HepG2 (cell line): ENCODE results near the gene SYVN1. TPM values are rescaled to one million over a fixed set of nuclear protein-coding genes. Genes with fewer than 3 reads are reported as not detected.
A peak's percentile ranks its signal among the peaks of the same experiment; 100 is the strongest.

Experiments
- CCDC6 ChIP-seq: sonication (generic); formaldehyde crosslinking; IDR thresholded peaks from 2 replicates; pipeline ENCODE4 v1.8.1; 2022; ENCODE audit warnings: mild to moderate bottlenecking, missing genetic modification reagents, moderate library complexity
- DR1 ChIP-seq: sonication (generic); formaldehyde crosslinking; IDR thresholded peaks from 2 replicates; pipeline ENCODE4 v1.8.0; 2021; ENCODE audit warnings: mild to moderate bottlenecking, missing genetic modification reagents, inconsistent platforms
- GTF3A ChIP-seq: sonication (generic); formaldehyde crosslinking; conservative IDR thresholded peaks from 2 replicates; pipeline ENCODE4 v1.4.0; 2020; ENCODE audit warnings: mild to moderate bottlenecking, missing genetic modification reagents
- KLF13 ChIP-seq: sonication (generic); formaldehyde crosslinking; IDR thresholded peaks from 2 replicates; pipeline ENCODE4 v1.4.0; 2020; ENCODE audit warnings: mild to moderate bottlenecking, missing genetic modification reagents
- NFE2L1 ChIP-seq: sonication (generic); formaldehyde crosslinking; IDR thresholded peaks from 2 replicates; pipeline ENCODE4 v1.4.0; 2020; ENCODE audit warnings: missing genetic modification reagents, mild to moderate bottlenecking, borderline replicate concordance
- NKX3-1 ChIP-seq: sonication (generic); formaldehyde crosslinking; IDR thresholded peaks from 2 replicates; pipeline ENCODE4 v1.5.0; 2020; ENCODE audit warnings: missing genetic modification reagents
- PRDM10 ChIP-seq: sonication (generic); formaldehyde crosslinking; IDR thresholded peaks from 2 replicates; pipeline ENCODE4 v1.4.0; 2020; ENCODE audit warnings: low read depth, missing genetic modification reagents
- RAD21 ChIP-seq: fragments of 450-650 bp; formaldehyde crosslinking; IDR thresholded peaks from 2 replicates; pipeline ENCODE4 v1.5.0; 2020; ENCODE audit warnings: mild to moderate bottlenecking
- SSRP1 ChIP-seq: IDR thresholded peaks from 2 replicates; pipeline ENCODE4 v1.6.1; 2016; ENCODE audit warnings: control low read depth
- TARDBP ChIP-seq: sonication (generic); formaldehyde crosslinking; IDR thresholded peaks from 2 replicates; pipeline ENCODE4 v1.8.0; 2022; ENCODE audit warnings: mild to moderate bottlenecking, missing genetic modification reagents
- TCF12 ChIP-seq, 2 experiments: fragments of 450-650 bp in 1 of 2; sonication (generic) in 1 of 2; formaldehyde crosslinking in 1 of 2; IDR thresholded peaks; 2 replicates each; pipeline versions ENCODE4 v1.6.1 to v1.8.0; 2017 to 2022; ENCODE audit warnings: antibody characterized with exemption in 1 of 2, mild to moderate bottlenecking in 1 of 2, missing genetic modification reagents in 1 of 2, moderate library complexity in 1 of 2
- TCF7L2 ChIP-seq: IDR thresholded peaks from 2 replicates; pipeline ENCODE4 v1.6.1; 2011; ENCODE audit warnings: mild to moderate bottlenecking, low read depth, low read length, moderate library complexity
- YEATS2 ChIP-seq: sonication (generic); formaldehyde crosslinking; IDR thresholded peaks from 2 replicates; pipeline ENCODE4 v1.4.0; 2020; ENCODE audit warnings: missing genetic modification reagents, borderline replicate concordance
- ZNF10 ChIP-seq: sonication (generic); formaldehyde crosslinking; IDR thresholded peaks from 2 replicates; pipeline ENCODE4 v1.4.0; 2020; ENCODE audit warnings: mild to moderate bottlenecking, low read depth, missing genetic modification reagents, borderline replicate concordance
- ZNF280B ChIP-seq: sonication (generic); formaldehyde crosslinking; IDR thresholded peaks from 2 replicates; pipeline ENCODE4 v1.5.0; 2020; ENCODE audit warnings: missing genetic modification reagents, mild to moderate bottlenecking, borderline replicate concordance
- ZNF724P ChIP-seq: sonication (generic); formaldehyde crosslinking; IDR thresholded peaks from 2 replicates; pipeline ENCODE4 v1.8.0; 2022; ENCODE audit warnings: missing genetic modification reagents, borderline replicate concordance
- ZNF766 ChIP-seq: sonication (generic); formaldehyde crosslinking; IDR thresholded peaks from 2 replicates; pipeline ENCODE4 v1.5.0; 2020; ENCODE audit warnings: missing genetic modification reagents, borderline replicate concordance
- ZNF850 ChIP-seq: sonication (generic); formaldehyde crosslinking; conservative IDR thresholded peaks from 2 replicates; pipeline ENCODE4 v1.9.0; 2021; ENCODE audit warnings: mild to moderate bottlenecking, missing genetic modification reagents
- ZNF878 ChIP-seq: sonication (generic); formaldehyde crosslinking; IDR thresholded peaks from 2 replicates; pipeline ENCODE4 v1.8.1; 2023; ENCODE audit warnings: mild to moderate bottlenecking, missing genetic modification reagents, moderate library complexity
- polyA plus RNA-seq, 8 experiments: library from polyadenylated mRNA; depleted of rRNA in 3 of 8; stranded (reverse) in 7 of 8; unstranded in 1 of 8; fragments of >200 nt; fragmentation: Illumina TruSeq in 4 of 8; extraction: Trizol in 4 of 8; gene quantifications; 2 replicates each; pipeline versions ENCODE4 v1.2.1 to v1.2.3, GENCODE V29; 2011 to 2016; ENCODE audit warnings: low read depth in 4 of 8, missing spikeins in 1 of 8, mixed read lengths in 1 of 8; ENCODE audit not compliant: insufficient read depth in 1 of 8
- total RNA-seq, 5 experiments: library from RNA; depleted of rRNA; stranded (reverse); fragments of >200 nt; fragmentation: Illumina TruSeq; extraction: Trizol; gene quantifications; 2 replicates each; pipeline ENCODE4 v1.2.3, GENCODE V29; 2016; ENCODE audit warnings: low read depth in 1 of 5
- TF ChIP-seq, protein P1 (sequence below): sonication (generic); formaldehyde crosslinking; IDR thresholded peaks from 2 replicates; pipeline ENCODE4 v1.4.0; 2020; ENCODE audit warnings: missing genetic modification reagents
- TF ChIP-seq, protein P2 (sequence below): sonication (generic); formaldehyde crosslinking; IDR thresholded peaks from 2 replicates; pipeline ENCODE4 v1.4.0; 2020; ENCODE audit warnings: low read depth, mild to moderate bottlenecking, missing genetic modification reagents

SYVN1 gene
- total and polyA plus RNA-seq, 2 of the 13 experiments (the other 11 are each of a cell fraction or from before 2014, with no cell fraction given): 10.3 to 22.5 TPM

DNA sequence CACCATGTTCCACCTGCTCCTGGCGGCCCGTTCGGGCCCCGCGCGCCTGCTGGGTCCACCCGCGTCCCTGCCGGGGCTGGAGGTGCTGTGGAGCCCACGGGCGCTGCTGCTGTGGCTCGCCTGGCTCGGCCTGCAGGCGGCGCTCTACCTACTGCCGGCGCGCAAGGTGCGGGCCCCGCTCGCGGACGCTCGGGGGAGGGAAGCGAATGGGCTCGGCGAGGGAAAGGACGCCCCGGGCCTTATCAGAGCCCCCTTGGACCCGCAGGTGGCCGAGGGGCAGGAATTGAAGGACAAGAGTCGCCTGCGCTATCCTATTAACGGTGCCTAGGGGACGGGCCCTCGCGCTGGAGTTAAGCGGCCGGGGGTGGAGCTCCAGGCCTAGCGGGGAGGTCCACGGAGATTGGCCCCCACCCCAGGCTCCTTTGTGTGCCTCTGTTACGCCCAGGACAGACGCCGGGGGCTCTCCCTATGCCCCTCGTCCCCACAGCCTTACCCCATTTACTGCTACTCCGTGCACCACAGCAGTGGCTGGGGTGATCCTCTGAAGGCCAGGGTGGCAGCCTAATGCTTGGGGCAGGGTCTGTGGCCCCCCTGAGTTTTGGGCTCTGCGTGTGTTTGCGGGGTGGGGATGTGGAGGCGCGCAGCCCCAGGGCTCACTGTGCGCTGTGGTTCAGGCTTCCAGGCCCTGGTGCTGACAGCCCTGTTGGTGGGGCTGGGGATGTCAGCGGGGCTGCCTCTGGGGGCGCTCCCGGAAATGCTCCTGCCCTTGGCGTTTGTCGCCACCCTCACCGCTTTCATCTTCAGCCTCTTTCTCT, 21.6 kb downstream of the SYVN1 start (continued):
- peak; percentile 66 for TF ChIP-seq PRDM10 (CRISPR knock-in tag)
- TF ChIP-seq, protein P1, sequence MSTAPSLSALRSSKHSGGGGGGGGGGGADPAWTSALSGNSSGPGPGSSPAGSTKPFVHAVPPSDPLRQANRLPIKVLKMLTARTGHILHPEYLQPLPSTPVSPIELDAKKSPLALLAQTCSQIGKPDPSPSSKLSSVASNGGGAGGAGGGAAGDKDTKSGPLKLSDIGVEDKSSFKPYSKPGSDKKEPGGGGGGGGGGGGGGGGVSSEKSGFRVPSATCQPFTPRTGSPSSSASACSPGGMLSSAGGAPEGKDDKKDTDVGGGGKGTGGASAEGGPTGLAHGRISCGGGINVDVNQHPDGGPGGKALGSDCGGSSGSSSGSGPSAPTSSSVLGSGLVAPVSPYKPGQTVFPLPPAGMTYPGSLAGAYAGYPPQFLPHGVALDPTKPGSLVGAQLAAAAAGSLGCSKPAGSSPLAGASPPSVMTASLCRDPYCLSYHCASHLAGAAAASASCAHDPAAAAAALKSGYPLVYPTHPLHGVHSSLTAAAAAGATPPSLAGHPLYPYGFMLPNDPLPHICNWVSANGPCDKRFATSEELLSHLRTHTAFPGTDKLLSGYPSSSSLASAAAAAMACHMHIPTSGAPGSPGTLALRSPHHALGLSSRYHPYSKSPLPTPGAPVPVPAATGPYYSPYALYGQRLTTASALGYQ (CRISPR knock-in tag): 0 out of 2 replicates have a peak, but pooled peaks have one; percentile 45
- no peak for TF ChIP-seq TCF7L2
- TF ChIP-seq GTF3A (CRISPR knock-in tag): no peak
- no peak for TF ChIP-seq NFE2L1
- TF ChIP-seq ZNF724P: no peak
- no peak for TF ChIP-seq ZNF10 (CRISPR knock-in tag)
- no peak for TF ChIP-seq TCF12 (IDR thresholded peaks at IDR 0.05)
- 0 out of 2 replicates have a peak, but pooled peaks have one; percentile 66 for TF ChIP-seq TCF12 (CRISPR knock-in tag; IDR thresholded peaks at IDR 0.05)
- TF ChIP-seq RAD21: peak; percentile 79
- peak; percentile 30; the same call in 1 of the 2 replicates for TF ChIP-seq ZNF280B
- no peak for TF ChIP-seq CCDC6 (CRISPR knock-in tag)
- TF ChIP-seq TARDBP (CRISPR knock-in tag): 0 out of 2 replicates have a peak, but pooled peaks have one; percentile 9
- TF ChIP-seq SSRP1 (CRISPR knock-in tag): 0 out of 2 replicates have a peak, but pooled peaks have one; percentile 28
- peak; percentile 53; the same call in 1 of the 2 replicates for TF ChIP-seq NKX3-1 (CRISPR knock-in tag)
- TF ChIP-seq, protein P2, sequence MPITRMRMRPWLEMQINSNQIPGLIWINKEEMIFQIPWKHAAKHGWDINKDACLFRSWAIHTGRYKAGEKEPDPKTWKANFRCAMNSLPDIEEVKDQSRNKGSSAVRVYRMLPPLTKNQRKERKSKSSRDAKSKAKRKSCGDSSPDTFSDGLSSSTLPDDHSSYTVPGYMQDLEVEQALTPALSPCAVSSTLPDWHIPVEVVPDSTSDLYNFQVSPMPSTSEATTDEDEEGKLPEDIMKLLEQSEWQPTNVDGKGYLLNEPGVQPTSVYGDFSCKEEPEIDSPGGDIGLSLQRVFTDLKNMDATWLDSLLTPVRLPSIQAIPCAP (CRISPR knock-in tag): no peak
- no peak for TF ChIP-seq ZNF878 (CRISPR knock-in tag)
- TF ChIP-seq DR1 (CRISPR knock-in tag): no peak
- no peak for TF ChIP-seq ZNF850 (CRISPR knock-in tag)
- TF ChIP-seq ZNF766 (CRISPR knock-in tag): no peak
- no peak for TF ChIP-seq KLF13 (CRISPR knock-in tag)
- TF ChIP-seq YEATS2: 0 out of 2 replicates have a peak, but pooled peaks have one; percentile 31
